Spinal cord (tissue), 10 donors: Measurements from ENCODE around the gene DAAM2. TPM values are rescaled to one million over a fixed set of nuclear protein-coding genes. Genes with fewer than 3 reads are reported as not detected.

ENCODE experiments used
- DNase-seq, 6 donors: peaks; one replicate each; pipeline versions ENCODE4 v3.0.0 to v3.0.0-alpha.2; 2013 to 2015; ENCODE audit warnings: low spot score in 6 of 6, low read depth in 4 of 6
- H3K27ac ChIP-seq: one replicate; pipeline ENCODE4 v1.5.1; 2013; ENCODE audit warnings: low read depth, low read length, control low read depth
- H3K27me3 ChIP-seq: one replicate; pipeline ENCODE4 v1.6.1; 2013; ENCODE audit warnings: low read length; ENCODE audit not compliant: control insufficient read depth, insufficient read depth
- H3K36me3 ChIP-seq: one replicate; pipeline ENCODE4 v1.6.1; 2013; ENCODE audit warnings: low read length; ENCODE audit not compliant: control insufficient read depth, insufficient read depth
- H3K4me1 ChIP-seq: one replicate; pipeline ENCODE4 v1.6.1; 2013; ENCODE audit warnings: low read length; ENCODE audit not compliant: control insufficient read depth, insufficient read depth
- H3K4me3 ChIP-seq: one replicate; pipeline ENCODE4 v1.5.1; 2013; ENCODE audit warnings: low read depth, low read length, control low read depth
- H3K9me3 ChIP-seq: one replicate; pipeline ENCODE4 v1.6.1; 2013; ENCODE audit warnings: low read length; ENCODE audit not compliant: control insufficient read depth, insufficient read depth
- WGBS: methylation state at CpG from one replicate; pipeline ENCODE4 v1.1.5; 2013; ENCODE audit warnings: missing lambda C conversion rate; ENCODE audit not compliant: insufficient coverage; 5-methylcytosine and 5-hydroxymethylcytosine counted together
- polyA plus RNA-seq, 2 donors: library from polyadenylated mRNA; unstranded; fragments of 120-200 nt; gene quantifications; one replicate each; pipeline ENCODE4 v1.2.1, GENCODE V29; 2013; ENCODE audit not compliant: insufficient read length in 2 of 2
- total RNA-seq, 2 donors: library from RNA; depleted of rRNA in 1 of 2; stranded (reverse); fragments of 120-200 nt in 1 of 2; fragments of >200 nt in 1 of 2; gene quantifications; one replicate each; pipeline versions ENCODE4 v1.2.3 to v1.2.4, GENCODE V29; 2013 to 2014
- donor health status: healthy.

The DAAM2 gene
- total and polyA plus RNA-seq, 4 donors = 79.5 to 159 (median 107) TPM

GRCh38 chr6:39778581-39779255 is 13.5 kb upstream of the DAAM2 start:
- H3K4me3 ChIP-seq = no peak overlapping the region
- H3K27ac ChIP-seq = no peak overlapping the region
- no peaks in the 10 kb centered on the region for H3K27me3 ChIP-seq
- no CpG with 5 or more reads among the region's 2 CpGs for WGBS
- H3K9me3 ChIP-seq = peaks cover 2% of the 10 kb centered on the region
- peaks cover 18% of the 10 kb centered on the region for H3K4me1 ChIP-seq
- DNase-seq = no peak
- H3K36me3 ChIP-seq = no peaks in the 10 kb centered on the region

GRCh38 chr6:39785281-39785680 is 6.9 kb upstream of the DAAM2 start:
- Histone ChIP-seq H3K27me3 (no peaks in the 10 kb centered on the region), H3K4me1 (no peaks in the 10 kb centered on the region), H3K36me3 (no peaks in the 10 kb centered on the region), H3K9me3 (peaks cover 2% of the 10 kb centered on the region), H3K27ac (no peak overlapping the region), H3K4me3 (no peak overlapping the region)
- DNase-seq = no peak
- 67% methylated on average over 2 of the region's 2 CpGs for WGBS

- no peak overlapping the region for H3K4me3 ChIP-seq
- no peak for DNase-seq
- peaks cover under 1% of the 10 kb centered on the region for H3K4me1 ChIP-seq
- H3K27me3 ChIP-seq = no peaks in the 10 kb centered on the region
- peaks cover 2% of the 10 kb centered on the region for H3K9me3 ChIP-seq
- WGBS = no CpG with 5 or more reads among the region's 1 CpG
- no peak overlapping the region for H3K27ac ChIP-seq
- no peaks in the 10 kb centered on the region for H3K36me3 ChIP-seq
These were observed 5.5 kb upstream of the DAAM2 start for GRCh38 chr6:39786649-39787048.

GRCh38 chr6:39787322-39787721 is 4.9 kb upstream of the DAAM2 start:
- no peaks in the 10 kb centered on the region for H3K27me3 ChIP-seq
- no peaks in the 10 kb centered on the region for H3K36me3 ChIP-seq
- 91% methylated on average over 8 of the region's 8 CpGs for WGBS
- peaks cover 5% of the 10 kb centered on the region for H3K4me1 ChIP-seq
- no peak overlapping the region for H3K27ac ChIP-seq
- no peak overlapping the region for H3K4me3 ChIP-seq
- no peak for DNase-seq
- H3K9me3 ChIP-seq = peaks cover 2% of the 10 kb centered on the region

GRCh38 chr6:39790772-39791171 is 1.4 kb upstream of the DAAM2 start:
- 86% methylated on average over 3 of the region's 5 CpGs for WGBS
- Histone ChIP-seq H3K27me3 (no peaks in the 10 kb centered on the region), H3K36me3 (no peaks in the 10 kb centered on the region), H3K9me3 (no peaks in the 10 kb centered on the region), H3K4me1 (peaks cover 12% of the 10 kb centered on the region), H3K4me3 (no peak overlapping the region), H3K27ac (no peak overlapping the region)
- DNase-seq = no peak

GRCh38 chr6:39791311-39791710 is 865 bp upstream of the DAAM2 start:
- H3K9me3 ChIP-seq = no peaks in the 10 kb centered on the region
- WGBS = no CpG with 5 or more reads among the region's 1 CpG
- H3K36me3 ChIP-seq = no peaks in the 10 kb centered on the region
- H3K27me3 ChIP-seq = no peaks in the 10 kb centered on the region
- no peak overlapping the region for H3K4me3 ChIP-seq
- peaks cover 12% of the 10 kb centered on the region for H3K4me1 ChIP-seq
- peak in 1 of 6 donors; percentile 32 for DNase-seq
- no peak overlapping the region for H3K27ac ChIP-seq

- peak in 1 of 6 donors; percentile 50 for DNase-seq
- Histone ChIP-seq H3K36me3 (no peaks in the 10 kb centered on the region), H3K27me3 (no peaks in the 10 kb centered on the region), H3K9me3 (no peaks in the 10 kb centered on the region), H3K4me3 (peak overlapping the region; percentile 65), H3K4me1 (peaks cover 12% of the 10 kb centered on the region), H3K27ac (peak overlapping the region; percentile 77)
- 18% methylated on average over 22 of the region's 29 CpGs for WGBS
These were observed 619 bp downstream of the DAAM2 start for GRCh38 chr6:39792540-39793450.

GRCh38 chr6:39793516-39793915 is 1.3 kb downstream of the DAAM2 start:
- 55% methylated on average over 5 of the region's 7 CpGs for WGBS
- H3K4me1 ChIP-seq = peaks cover 12% of the 10 kb centered on the region
- no peak for DNase-seq
- H3K27ac ChIP-seq = peak overlapping the region; percentile 77
- no peaks in the 10 kb centered on the region for H3K36me3 ChIP-seq
- H3K27me3 ChIP-seq = no peaks in the 10 kb centered on the region
- H3K9me3 ChIP-seq = no peaks in the 10 kb centered on the region
- H3K4me3 ChIP-seq = peak overlapping the region; percentile 65

- DNase-seq = peak in 1 of 6 donors; percentile 55
- 49% methylated on average over 4 of the region's 5 CpGs for WGBS
- H3K4me1 ChIP-seq = peaks cover 12% of the 10 kb centered on the region
- no peaks in the 10 kb centered on the region for H3K36me3 ChIP-seq
- peak overlapping the region; percentile 65 for H3K4me3 ChIP-seq
- no peaks in the 10 kb centered on the region for H3K27me3 ChIP-seq
- peak overlapping the region; percentile 77 for H3K27ac ChIP-seq
- H3K9me3 ChIP-seq = no peaks in the 10 kb centered on the region
These were observed 2.1 kb downstream of the DAAM2 start for GRCh38 chr6:39794231-39794630.
